GM21360 (cell line): ENCODE measurements around the gene LCT.

Experiments
- ATAC-seq: cut with Tn5 transposase; IDR thresholded peaks from one replicate; pipeline ENCODE4 v1.9.1; 2021; ENCODE audit warnings: mild to moderate bottlenecking, moderate library complexity; ENCODE audit not compliant: unreplicated experiment

LCT gene

DNA sequence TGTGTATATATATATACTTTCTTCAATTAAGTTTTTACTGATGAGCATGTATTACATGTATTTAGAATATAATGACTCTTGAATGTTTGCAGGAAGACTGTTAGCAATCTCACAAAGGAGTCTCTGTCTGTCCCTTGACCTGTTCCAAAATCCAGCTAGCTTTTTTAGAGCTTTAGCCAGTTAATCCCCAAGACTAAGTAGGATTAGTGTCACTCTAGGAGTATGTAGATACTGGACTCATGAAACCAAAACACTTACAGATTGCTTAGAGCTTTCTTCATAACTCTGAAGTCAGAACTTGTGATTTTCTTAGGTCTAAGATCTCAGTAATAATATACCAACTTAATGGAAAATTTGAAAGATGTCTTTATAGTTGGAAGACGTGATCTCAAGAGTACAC lies 93.1 kb downstream of the LCT start:
- ATAC-seq, result no peak

DNA sequence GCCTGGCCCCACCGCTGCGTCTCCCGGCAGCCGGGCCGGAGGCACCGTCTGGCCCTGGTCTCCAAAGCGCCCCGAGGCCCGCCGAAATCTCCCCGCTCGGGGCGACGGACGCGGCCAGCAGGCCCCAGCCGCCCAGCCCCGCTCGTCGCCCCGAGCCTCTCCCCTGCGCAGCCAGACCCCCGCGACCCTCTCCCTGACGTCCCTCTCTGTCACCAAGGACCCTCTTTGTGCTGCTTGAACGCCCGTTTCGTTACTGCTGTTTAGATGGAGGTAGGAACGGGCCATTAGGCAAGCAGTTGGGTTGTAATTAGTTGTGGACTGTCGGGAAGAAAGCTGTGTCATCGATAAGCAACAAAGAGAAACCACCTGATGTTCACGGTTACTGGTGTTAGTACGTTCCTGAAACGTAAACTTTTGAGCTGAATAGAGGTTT lies 94.6 kb downstream of the LCT start:
- ATAC-seq, result peak; percentile 16

DNA sequence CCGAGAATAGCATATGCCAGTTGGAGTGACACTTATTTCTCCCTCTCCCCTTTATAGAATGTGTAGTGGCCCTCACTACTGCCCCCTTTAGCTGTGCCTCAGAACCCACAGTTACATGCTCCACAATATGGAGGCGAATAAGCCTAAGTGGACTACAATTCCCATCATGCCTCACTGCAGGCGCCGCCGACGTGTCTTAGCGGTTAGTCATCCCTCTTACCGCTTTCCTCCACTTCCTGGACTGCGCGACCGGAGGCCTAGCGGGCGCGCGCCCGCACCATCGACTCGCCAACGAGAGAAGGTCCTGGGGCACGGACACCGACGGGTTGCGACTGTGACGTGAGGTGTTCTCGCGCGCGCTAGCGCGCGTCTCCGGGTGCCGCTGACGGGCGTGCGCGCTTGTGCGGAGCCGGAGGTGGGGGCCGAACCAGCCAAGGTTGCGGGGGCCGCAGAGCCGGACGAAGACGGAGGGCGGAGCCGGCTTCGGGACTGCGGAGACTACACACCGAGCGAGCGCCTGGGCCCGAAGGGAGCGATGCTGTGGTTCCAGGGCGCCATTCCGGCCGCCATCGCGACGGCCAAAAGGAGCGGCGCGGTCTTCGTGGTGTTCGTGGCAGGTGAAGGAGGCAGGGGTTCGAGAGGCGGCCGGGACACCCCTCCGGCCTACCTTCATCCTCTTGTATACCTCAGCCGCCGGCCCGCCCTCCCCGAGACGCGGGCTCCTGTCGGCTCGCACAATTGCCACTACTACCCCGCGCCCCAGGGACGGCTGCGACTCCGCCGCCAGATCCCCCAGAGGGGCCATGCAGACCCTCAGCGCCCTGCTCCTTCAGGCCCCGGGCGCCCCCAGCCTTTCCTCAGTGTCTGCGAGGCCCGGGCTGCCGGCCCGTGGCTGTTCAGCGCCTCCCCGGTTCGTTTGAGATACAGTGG lies 95.3 kb downstream of the LCT start, which contains the start of gene UBXN4:
Gene UBXN4, plus strand, starts transcription at position 461 of the 930 bp plus-strand sequence. Its CDS starts 75 bp downstream, at position 536.
- ATAC-seq, result peak; percentile 92

DNA sequence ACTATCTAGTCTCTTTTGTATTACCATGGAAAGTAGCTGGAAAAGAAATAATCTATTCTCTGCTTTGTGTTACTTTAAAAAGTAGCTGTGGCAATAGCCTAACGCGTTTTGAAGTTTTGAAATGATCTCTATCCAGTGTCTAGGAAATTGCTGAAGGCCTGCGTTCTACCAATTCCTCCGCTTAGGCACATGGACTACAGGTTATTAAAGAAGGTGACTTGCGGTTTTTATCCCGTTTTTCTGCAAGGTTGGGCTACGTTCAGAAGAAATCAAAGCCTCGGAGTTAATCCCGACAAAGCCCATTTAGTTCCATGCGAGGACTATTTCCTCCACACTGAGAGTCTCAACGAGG lies 96.0 kb downstream of the LCT start:
- no peak for ATAC-seq

- no peak for ATAC-seq
These were observed 96.8 kb downstream of the LCT start for GRCh38 chr2:135740206-135740605.
